Astrocyte (in vitro differentiated cells and primary cell): ENCODE results near the gene KRTAP1-4.

Experiments used
- EZH2 ChIP-seq: IDR thresholded peaks from 2 replicates; pipeline ENCODE4 v1.6.1; 2012; ENCODE audit warnings: mild to moderate bottlenecking, low read length, inconsistent platforms; ENCODE audit not compliant: insufficient read depth
- TF ChIP-seq, protein P1 (sequence below): IDR thresholded peaks from 2 replicates; pipeline ENCODE4 v1.5.1; 2011; ENCODE audit warnings: low read depth, mild to moderate bottlenecking, inconsistent platforms, low read length, moderate library complexity; ENCODE audit not compliant: insufficient read depth

DNA sequence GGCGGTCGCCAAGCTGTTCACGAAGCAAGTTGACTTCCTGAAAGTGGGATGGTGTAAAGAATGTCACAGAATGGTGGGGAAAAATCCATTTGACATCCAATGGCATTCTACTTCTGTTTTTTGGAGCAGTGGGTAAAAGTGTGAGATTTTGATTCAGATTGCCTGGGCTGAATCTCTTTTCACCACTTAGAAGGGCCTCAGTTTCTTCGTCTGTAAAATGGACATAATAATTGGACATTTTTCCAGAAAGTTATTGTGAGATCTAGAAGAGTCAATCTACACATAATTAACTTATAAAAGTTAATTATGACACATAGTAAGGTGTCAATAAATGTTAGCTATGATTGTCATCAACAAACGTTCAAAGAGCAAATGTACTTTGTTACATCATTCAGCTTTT, 48.9 kb downstream of the KRTAP1-4 start:
- TF ChIP-seq, protein P1, sequence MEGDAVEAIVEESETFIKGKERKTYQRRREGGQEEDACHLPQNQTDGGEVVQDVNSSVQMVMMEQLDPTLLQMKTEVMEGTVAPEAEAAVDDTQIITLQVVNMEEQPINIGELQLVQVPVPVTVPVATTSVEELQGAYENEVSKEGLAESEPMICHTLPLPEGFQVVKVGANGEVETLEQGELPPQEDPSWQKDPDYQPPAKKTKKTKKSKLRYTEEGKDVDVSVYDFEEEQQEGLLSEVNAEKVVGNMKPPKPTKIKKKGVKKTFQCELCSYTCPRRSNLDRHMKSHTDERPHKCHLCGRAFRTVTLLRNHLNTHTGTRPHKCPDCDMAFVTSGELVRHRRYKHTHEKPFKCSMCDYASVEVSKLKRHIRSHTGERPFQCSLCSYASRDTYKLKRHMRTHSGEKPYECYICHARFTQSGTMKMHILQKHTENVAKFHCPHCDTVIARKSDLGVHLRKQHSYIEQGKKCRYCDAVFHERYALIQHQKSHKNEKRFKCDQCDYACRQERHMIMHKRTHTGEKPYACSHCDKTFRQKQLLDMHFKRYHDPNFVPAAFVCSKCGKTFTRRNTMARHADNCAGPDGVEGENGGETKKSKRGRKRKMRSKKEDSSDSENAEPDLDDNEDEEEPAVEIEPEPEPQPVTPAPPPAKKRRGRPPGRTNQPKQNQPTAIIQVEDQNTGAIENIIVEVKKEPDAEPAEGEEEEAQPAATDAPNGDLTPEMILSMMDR, result no peak
- no peak for TF ChIP-seq EZH2
